ENCODE results near the gene PARVG.

Gene PARVG

DNA sequence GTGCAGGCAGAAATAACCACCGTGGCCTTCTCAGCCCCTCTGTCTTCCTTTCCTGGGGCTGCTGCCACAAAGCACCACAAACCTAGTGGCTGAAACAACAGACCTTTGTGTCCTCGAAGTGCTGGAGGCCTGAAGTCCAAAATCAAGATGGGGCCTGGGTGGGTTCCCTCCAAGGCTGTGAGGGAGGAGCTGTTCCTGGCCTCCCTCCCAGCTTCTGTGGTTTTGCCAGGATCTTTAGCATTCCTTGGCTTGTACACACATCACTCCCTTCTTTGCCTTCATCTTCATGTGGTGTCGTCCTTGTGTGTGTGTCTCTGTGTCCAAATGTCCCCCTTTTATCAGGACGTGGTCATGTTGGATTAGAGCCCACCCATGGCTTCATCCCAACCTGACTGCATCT is 29.0 kb upstream of the PARVG start:
- DNase-seq (ENCODE audit: low read depth, low spot score) = peak; percentile 76
- no peak overlapping the region for H3K4me3 ChIP-seq (ENCODE audit: low read depth, low read length)
- TF ChIP-seq, protein P1, sequence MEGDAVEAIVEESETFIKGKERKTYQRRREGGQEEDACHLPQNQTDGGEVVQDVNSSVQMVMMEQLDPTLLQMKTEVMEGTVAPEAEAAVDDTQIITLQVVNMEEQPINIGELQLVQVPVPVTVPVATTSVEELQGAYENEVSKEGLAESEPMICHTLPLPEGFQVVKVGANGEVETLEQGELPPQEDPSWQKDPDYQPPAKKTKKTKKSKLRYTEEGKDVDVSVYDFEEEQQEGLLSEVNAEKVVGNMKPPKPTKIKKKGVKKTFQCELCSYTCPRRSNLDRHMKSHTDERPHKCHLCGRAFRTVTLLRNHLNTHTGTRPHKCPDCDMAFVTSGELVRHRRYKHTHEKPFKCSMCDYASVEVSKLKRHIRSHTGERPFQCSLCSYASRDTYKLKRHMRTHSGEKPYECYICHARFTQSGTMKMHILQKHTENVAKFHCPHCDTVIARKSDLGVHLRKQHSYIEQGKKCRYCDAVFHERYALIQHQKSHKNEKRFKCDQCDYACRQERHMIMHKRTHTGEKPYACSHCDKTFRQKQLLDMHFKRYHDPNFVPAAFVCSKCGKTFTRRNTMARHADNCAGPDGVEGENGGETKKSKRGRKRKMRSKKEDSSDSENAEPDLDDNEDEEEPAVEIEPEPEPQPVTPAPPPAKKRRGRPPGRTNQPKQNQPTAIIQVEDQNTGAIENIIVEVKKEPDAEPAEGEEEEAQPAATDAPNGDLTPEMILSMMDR (IDR thresholded peaks at IDR 0.05; ENCODE audit: low read depth, low read length) = no peak
- in situ Hi-C loops (cut with HindIII; ENCODE audit: low sequenced_read_pairs) = no loop called here

DNA sequence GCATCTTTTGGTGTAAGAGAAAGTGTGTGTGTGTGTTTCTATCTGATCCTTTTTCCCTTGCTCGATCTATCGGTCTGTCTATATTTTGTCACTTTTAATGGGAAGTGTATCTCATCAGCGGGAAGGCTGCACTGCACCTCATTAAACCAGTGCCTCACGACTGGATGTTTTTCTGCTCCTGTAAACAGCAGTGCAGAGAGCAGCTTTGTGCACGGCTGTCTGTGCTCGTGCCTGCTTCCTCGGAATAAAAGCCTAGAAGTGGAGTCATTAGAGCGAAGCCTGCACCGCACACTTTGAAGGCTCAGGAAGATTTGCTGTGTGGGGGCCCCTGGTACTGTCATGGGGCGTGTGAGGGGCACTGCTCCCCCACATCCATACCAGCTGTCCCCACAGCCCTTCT is 27.0 kb upstream of the PARVG start:
- TF ChIP-seq, protein P1 (IDR thresholded peaks at IDR 0.05; ENCODE audit: low read depth, low read length) = no peak
- H3K4me3 ChIP-seq (ENCODE audit: low read depth, low read length) = no peak overlapping the region
- no peak for DNase-seq (ENCODE audit: low read depth, low spot score)
- in situ Hi-C loops (cut with HindIII; ENCODE audit: low sequenced_read_pairs) = no loop called here

DNA sequence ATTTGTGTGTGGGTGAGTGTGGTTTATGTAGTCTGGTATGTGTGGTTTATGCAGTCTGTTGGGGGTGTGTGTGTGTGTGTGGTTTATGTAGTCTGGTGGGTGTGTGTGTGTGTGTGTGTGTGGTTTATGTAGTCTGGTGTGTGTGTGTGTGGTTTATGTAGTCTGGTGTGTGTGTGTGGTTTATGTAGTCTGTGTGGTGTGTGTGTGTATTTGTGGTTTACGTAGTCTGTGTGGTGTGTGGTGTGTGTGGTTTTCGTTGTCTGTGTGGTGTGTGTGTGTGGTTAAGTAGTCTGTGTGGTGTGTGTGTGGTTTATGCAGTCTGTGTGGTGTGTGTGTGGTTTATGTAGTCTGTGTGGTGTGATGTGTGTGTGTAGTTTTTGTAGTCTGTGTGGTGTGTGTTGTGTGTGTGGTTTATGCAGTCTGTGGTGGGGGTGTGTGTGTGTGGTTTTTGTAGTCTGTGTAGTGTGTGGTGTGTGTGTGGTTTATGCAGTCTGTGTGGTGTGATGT is 26.2 kb upstream of the PARVG start:
- DNase-seq (ENCODE audit: low read depth, low spot score) = peak; percentile 61
- in situ Hi-C loops (cut with HindIII; ENCODE audit: low sequenced_read_pairs) = no loop called here
- TF ChIP-seq, protein P1 (IDR thresholded peaks at IDR 0.05; ENCODE audit: low read depth, low read length) = no peak
- no peak overlapping the region for H3K4me3 ChIP-seq (ENCODE audit: low read depth, low read length)

DNA sequence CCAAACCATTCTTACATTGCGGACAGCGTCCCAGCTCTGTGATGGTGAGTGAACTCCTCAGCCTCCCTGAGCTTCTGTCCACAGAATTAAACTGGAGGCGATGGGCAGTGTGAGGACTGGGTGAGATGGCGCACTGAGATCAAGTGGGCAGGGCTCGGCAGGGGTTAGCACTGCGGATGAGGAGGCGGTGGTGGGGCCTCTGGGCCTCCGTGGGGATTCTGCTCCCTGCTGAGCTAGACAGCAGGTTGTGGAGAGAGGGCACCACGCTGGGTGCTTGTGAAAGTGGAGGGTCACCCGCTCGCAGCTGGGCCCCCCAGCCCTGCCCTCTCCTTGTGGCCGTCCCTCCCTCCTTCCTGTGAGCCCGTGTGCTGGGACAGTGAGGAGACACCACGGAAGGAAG is 25.6 kb upstream of the PARVG start:
- in situ Hi-C loops (cut with HindIII; ENCODE audit: low sequenced_read_pairs) = no loop called here
- TF ChIP-seq, protein P1 (IDR thresholded peaks at IDR 0.05; ENCODE audit: low read depth, low read length) = no peak
- no peak overlapping the region for H3K4me3 ChIP-seq (ENCODE audit: low read depth, low read length)
- no peak for DNase-seq (ENCODE audit: low read depth, low spot score)

DNA sequence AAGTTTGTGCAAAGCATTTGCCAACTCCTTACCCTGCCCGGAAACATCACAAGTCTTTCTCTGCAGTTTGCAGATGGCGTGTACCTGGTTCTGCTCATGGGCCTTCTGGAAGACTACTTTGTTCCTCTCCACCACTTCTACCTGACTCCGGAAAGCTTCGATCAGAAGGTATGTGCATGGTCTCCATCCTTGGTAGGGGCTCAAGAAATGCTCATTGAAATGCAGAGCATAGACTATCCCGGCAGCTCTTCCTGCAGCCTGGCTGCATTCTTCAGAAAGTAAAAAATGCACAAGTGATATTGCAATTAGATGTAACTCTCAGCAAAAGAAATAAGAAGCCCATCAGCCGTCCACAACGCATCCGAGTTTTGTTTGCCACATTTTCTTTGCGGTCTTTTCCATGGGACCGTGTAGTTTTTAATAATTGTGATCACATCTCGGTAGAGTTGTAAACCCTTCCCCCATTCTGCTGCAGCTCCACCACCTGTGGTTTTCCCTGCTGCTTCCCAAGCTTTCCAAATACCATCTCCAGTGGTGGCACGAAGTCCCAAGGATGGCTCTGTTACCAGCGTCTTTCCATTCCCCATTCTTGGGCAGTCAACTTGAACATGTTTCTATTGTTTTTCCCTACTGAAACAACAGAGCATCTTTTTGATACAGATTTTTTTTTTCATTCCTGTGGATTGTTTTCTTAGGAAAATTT is 22.7 kb upstream of the PARVG start:
- no peak overlapping the region for H3K4me3 ChIP-seq (ENCODE audit: low read depth, low read length)
- TF ChIP-seq, protein P1 (IDR thresholded peaks at IDR 0.05; ENCODE audit: low read depth, low read length) = no peak
- DNase-seq (ENCODE audit: low read depth, low spot score) = no peak
- in situ Hi-C loops (cut with HindIII; ENCODE audit: low sequenced_read_pairs) = no loop called here

DNA sequence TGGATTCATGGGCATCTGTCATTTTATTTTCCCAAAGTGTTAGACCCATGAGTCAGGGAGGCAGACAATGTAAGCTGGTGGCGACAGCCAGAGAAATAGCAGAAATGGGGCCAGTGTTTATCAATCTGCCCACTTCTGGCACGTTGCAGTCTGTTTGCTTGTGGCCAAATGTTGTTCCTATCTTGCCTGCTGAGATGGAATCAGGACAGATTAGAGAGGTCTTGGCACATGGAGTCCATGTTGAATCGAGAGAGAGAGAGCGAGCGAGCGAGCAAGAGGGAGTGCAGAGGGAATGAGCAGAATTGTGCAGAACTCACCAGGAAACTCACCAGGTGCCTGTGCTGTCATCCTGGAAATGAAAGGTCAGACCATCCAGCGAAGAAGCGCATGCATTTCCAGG is 21.9 kb upstream of the PARVG start:
- TF ChIP-seq, protein P1 (IDR thresholded peaks at IDR 0.05; ENCODE audit: low read depth, low read length) = no peak
- in situ Hi-C loops (cut with HindIII; ENCODE audit: low sequenced_read_pairs) = no loop called here

More for the DNA sequence above, 21.9 kb upstream of the PARVG start:
- no peak overlapping the region for H3K4me3 ChIP-seq (ENCODE audit: low read depth, low read length)
- DNase-seq (ENCODE audit: low read depth, low spot score) = no peak
